HG03520 (cell line): ENCODE measurements around the gene ROPN1L.

Experiments used
- ATAC-seq: cut with Tn5 transposase; IDR thresholded peaks from one replicate; pipeline ENCODE4 v1.9.1; 2021; ENCODE audit warnings: mild to moderate bottlenecking, moderate library complexity; ENCODE audit not compliant: unreplicated experiment

The ROPN1L gene

GRCh38 chr5:10457682-10458574 lies 16.2 kb downstream of the ROPN1L start:
- ATAC-seq: no peak

- ATAC-seq: no peak
Observed at GRCh38 chr5:10459080-10460055, 17.7 kb downstream of the ROPN1L start.

GRCh38 chr5:10460252-10460906 lies 18.7 kb downstream of the ROPN1L start:
- ATAC-seq: no peak

GRCh38 chr5:10461041-10461440 lies 19.4 kb downstream of the ROPN1L start:
- ATAC-seq: no peak

- no peak for ATAC-seq
Observed at GRCh38 chr5:10461904-10462555, 20.4 kb downstream of the ROPN1L start.

- no peak for ATAC-seq
Observed at GRCh38 chr5:10463566-10463965, 21.9 kb downstream of the ROPN1L start.

- no peak for ATAC-seq
Observed at GRCh38 chr5:10464173-10464572, 22.5 kb downstream of the ROPN1L start.

- ATAC-seq: no peak
Observed at GRCh38 chr5:10465726-10466125, 24.0 kb downstream of the ROPN1L start.

GRCh38 chr5:10466446-10467073 lies 24.9 kb downstream of the ROPN1L start:
- no peak for ATAC-seq

- no peak for ATAC-seq
Observed at GRCh38 chr5:10467281-10468198, 25.9 kb downstream of the ROPN1L start.

- ATAC-seq: no peak
Observed at GRCh38 chr5:10468256-10468655, 26.6 kb downstream of the ROPN1L start.

GRCh38 chr5:10469253-10470050 lies 27.8 kb downstream of the ROPN1L start:
- no peak for ATAC-seq

GRCh38 chr5:10470669-10471068 lies 29.0 kb downstream of the ROPN1L start:
- no peak for ATAC-seq

GRCh38 chr5:10471677-10472076 lies 30.0 kb downstream of the ROPN1L start:
- ATAC-seq: no peak

- ATAC-seq: no peak
Observed at GRCh38 chr5:10474521-10475075, 32.9 kb downstream of the ROPN1L start.

- ATAC-seq: no peak
Observed at GRCh38 chr5:10475931-10476676, 34.4 kb downstream of the ROPN1L start.

- ATAC-seq: no peak
Observed at GRCh38 chr5:10476878-10477277, 35.2 kb downstream of the ROPN1L start.
